Neuron (in vitro differentiated cells): ENCODE data around the gene NPEPPS.

Experiments
- H2AFZ ChIP-seq: one replicate; pipeline ENCODE4 v1.6.1; 2013; ENCODE audit warnings: low read depth, mild to moderate bottlenecking, inconsistent platforms, low read length, moderate library complexity
- H3K27me3 ChIP-seq: one replicate; pipeline ENCODE4 v1.6.1; 2013; ENCODE audit warnings: low read length; ENCODE audit not compliant: insufficient read depth
- H3K36me3 ChIP-seq: one replicate; pipeline ENCODE4 v1.6.1; 2013; ENCODE audit warnings: low read length; ENCODE audit not compliant: insufficient read depth
- H3K4me1 ChIP-seq: one replicate; pipeline ENCODE4 v1.6.1; 2013; ENCODE audit warnings: low read length; ENCODE audit not compliant: insufficient read depth
- H3K4me3 ChIP-seq: 2 replicates; pipeline ENCODE4 v1.5.1; 2013; ENCODE audit warnings: mild to moderate bottlenecking, low read length, moderate library complexity
- H3K9me3 ChIP-seq: one replicate; pipeline ENCODE4 v1.6.1; 2013; ENCODE audit warnings: low read length

The NPEPPS gene

GRCh38 chr17:47649972-47650524 lies 119.1 kb downstream of the NPEPPS start:
- H3K9me3 ChIP-seq, result no peaks in the 10 kb centered on the region
- no peaks in the 10 kb centered on the region for H3K27me3 ChIP-seq
- peaks cover 28% of the 10 kb centered on the region for H3K4me1 ChIP-seq
- H3K36me3 ChIP-seq, result peaks cover 40% of the 10 kb centered on the region
- H3K4me3 ChIP-seq, result peak overlapping the region; percentile 81
- no peak overlapping the region for H2AFZ ChIP-seq

- H3K27me3 ChIP-seq, result no peaks in the 10 kb centered on the region
- H3K4me1 ChIP-seq, result peaks cover 28% of the 10 kb centered on the region
- H2AFZ ChIP-seq, result no peak overlapping the region
- no peaks in the 10 kb centered on the region for H3K9me3 ChIP-seq
- H3K4me3 ChIP-seq, result peak overlapping the region; percentile 81
- H3K36me3 ChIP-seq, result peaks cover 47% of the 10 kb centered on the region
These were observed 119.9 kb downstream of the NPEPPS start for GRCh38 chr17:47650525-47651522.

DNA sequence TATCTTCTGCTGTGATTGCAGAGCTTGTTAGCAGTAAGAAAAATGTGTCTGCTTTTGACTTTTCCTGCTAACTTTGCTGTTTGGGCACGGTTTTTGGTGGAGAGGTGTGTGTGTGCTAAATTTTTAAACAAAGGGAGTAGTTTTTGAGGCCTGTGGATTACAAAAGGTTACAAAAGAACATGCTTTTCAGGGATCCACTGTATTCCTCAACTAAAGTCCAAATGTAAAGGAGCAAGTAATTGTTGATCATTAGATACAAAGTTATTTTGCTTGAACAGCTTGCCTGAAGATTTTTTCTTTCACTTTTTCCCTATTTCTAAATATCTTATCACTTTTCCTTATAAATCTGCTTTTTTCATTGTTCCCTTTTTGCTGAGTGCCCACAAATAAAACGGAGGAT lies 120.8 kb downstream of the NPEPPS start:
- Histone ChIP-seq H3K4me1 (peaks cover 28% of the 10 kb centered on the region), H3K9me3 (no peaks in the 10 kb centered on the region), H3K27me3 (no peaks in the 10 kb centered on the region), H3K36me3 (peaks cover 54% of the 10 kb centered on the region), H2AFZ (no peak overlapping the region), H3K4me3 (peak overlapping the region; percentile 74)

- Histone ChIP-seq H3K9me3 (no peaks in the 10 kb centered on the region), H3K4me1 (peaks cover 28% of the 10 kb centered on the region), H3K4me3 (no peak overlapping the region), H3K36me3 (peaks cover 63% of the 10 kb centered on the region), H2AFZ (no peak overlapping the region), H3K27me3 (no peaks in the 10 kb centered on the region)
These were observed 121.7 kb downstream of the NPEPPS start for GRCh38 chr17:47652570-47652969.

GRCh38 chr17:47653442-47653841 lies 122.5 kb downstream of the NPEPPS start:
- Histone ChIP-seq H2AFZ (no peak overlapping the region), H3K27me3 (no peaks in the 10 kb centered on the region), H3K4me3 (no peak overlapping the region), H3K36me3 (peaks cover 72% of the 10 kb centered on the region), H3K9me3 (no peaks in the 10 kb centered on the region), H3K4me1 (peaks cover 26% of the 10 kb centered on the region)

DNA sequence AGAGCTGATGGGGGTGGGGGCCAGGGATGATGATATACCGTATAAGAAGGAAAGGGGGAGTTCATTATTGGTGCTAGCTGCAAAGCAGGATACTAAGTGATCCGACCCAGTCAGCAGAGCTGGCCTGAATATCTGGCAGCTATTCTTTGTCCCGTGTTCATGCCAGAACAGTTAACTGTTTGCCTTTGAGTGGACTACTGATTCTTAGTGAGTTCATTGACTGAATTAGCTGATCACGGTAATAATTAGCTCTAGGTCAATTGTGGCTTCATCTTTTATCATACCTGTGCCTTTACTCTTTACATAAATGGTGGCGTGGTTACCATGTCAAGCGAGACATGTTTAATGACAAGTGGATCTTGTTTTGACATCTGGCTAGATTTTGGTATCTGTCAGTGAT lies 124.1 kb downstream of the NPEPPS start:
- H3K9me3 ChIP-seq, result no peaks in the 10 kb centered on the region
- H2AFZ ChIP-seq, result no peak overlapping the region
- no peak overlapping the region for H3K4me3 ChIP-seq
- H3K27me3 ChIP-seq, result no peaks in the 10 kb centered on the region
- H3K36me3 ChIP-seq, result peaks cover 82% of the 10 kb centered on the region
- peaks cover 19% of the 10 kb centered on the region for H3K4me1 ChIP-seq

DNA sequence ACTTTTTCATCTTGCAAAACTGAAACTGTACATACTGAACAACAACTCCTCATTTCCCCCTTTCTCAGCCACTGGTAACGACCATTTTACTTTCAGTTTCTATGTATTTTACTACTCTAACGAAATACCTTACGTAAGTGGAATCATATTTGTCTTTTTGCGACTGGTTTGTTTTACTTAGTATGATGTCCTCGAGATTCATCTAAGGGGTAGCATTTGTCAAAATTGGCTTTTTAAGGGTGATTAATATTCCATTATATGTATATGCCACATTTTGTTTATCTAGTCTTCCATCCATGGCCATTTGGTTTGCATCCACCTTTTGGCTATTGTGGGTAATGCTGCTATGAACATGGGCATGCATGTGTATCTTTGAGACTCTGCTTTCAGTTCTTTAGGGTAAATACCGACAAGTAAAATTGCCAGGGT lies 129.2 kb downstream of the NPEPPS start:
- Histone ChIP-seq H3K27me3 (no peaks in the 10 kb centered on the region), H3K9me3 (no peaks in the 10 kb centered on the region), H3K4me3 (no peak overlapping the region), H2AFZ (no peak overlapping the region), H3K4me1 (no peaks in the 10 kb centered on the region), H3K36me3 (peaks cover 77% of the 10 kb centered on the region)

DNA sequence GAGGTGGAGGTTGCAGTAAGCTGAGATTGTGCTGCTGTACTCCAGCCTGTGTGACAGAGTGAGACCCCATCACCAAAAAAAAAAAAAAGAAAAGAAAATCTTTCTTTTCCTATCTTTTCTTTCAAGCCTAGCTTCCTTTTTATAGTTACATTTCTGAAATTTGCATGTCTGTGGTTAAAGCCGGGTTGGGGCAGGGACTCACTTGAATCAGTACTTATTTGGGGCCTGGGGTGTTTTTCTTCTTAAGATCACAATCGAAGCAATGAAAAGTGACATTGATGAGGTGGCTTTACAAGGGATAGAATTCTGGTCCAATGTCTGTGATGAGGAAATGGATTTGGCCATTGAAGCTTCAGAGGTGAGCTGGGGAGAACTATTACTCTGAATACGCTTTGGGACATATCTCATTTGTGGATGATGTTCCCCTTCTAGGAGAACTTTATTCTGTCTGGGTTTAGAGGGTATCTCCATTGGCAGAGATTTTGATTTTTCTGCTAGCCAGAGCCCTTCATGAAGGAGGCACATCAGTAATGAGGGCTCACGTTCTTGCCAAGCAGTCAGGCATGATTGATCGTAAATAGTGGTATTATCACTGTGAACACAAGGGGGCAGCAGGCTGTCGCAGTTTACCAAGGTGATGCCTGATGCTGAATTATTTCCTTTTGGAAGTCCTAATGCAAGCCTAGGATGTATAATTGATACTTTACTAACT lies 133.2 kb downstream of the NPEPPS start:
- Histone ChIP-seq H3K4me1 (no peaks in the 10 kb centered on the region), H3K27me3 (no peaks in the 10 kb centered on the region), H3K4me3 (no peak overlapping the region), H3K36me3 (peaks cover 74% of the 10 kb centered on the region), H2AFZ (no peak overlapping the region), H3K9me3 (no peaks in the 10 kb centered on the region)

GRCh38 chr17:47664624-47664941 lies 133.7 kb downstream of the NPEPPS start:
- peaks cover 77% of the 10 kb centered on the region for H3K36me3 ChIP-seq
- H3K27me3 ChIP-seq, result no peaks in the 10 kb centered on the region
- H2AFZ ChIP-seq, result no peak overlapping the region
- no peak overlapping the region for H3K4me3 ChIP-seq
- H3K4me1 ChIP-seq, result no peaks in the 10 kb centered on the region
- no peaks in the 10 kb centered on the region for H3K9me3 ChIP-seq

DNA sequence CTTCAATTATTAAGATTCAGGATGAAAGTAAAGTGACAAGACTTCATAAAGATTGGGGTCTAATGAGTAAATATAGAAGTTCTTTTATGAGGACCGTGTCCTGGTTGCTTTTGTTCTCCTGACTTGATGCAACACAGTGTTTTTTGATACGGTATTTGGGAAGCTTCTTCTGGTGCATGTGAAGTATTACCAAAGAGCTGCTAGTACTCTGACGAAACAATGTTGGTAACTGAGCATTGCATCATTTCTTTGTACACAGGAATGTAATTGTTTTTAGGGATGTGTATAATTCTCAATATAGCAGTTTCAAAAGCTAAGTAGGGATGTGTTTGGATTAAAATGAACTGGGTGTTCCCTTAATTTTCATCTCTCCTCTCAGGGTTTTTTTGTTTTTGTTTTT lies 134.7 kb downstream of the NPEPPS start:
- Histone ChIP-seq H2AFZ (no peak overlapping the region), H3K9me3 (no peaks in the 10 kb centered on the region), H3K36me3 (peaks cover 79% of the 10 kb centered on the region), H3K27me3 (no peaks in the 10 kb centered on the region), H3K4me3 (no peak overlapping the region), H3K4me1 (no peaks in the 10 kb centered on the region)

- no peaks in the 10 kb centered on the region for H3K9me3 ChIP-seq
- H2AFZ ChIP-seq, result no peak overlapping the region
- H3K36me3 ChIP-seq, result peaks cover 89% of the 10 kb centered on the region
- H3K4me3 ChIP-seq, result no peak overlapping the region
- no peaks in the 10 kb centered on the region for H3K27me3 ChIP-seq
- no peaks in the 10 kb centered on the region for H3K4me1 ChIP-seq
These were observed 138.2 kb downstream of the NPEPPS start for GRCh38 chr17:47669081-47669480.

DNA sequence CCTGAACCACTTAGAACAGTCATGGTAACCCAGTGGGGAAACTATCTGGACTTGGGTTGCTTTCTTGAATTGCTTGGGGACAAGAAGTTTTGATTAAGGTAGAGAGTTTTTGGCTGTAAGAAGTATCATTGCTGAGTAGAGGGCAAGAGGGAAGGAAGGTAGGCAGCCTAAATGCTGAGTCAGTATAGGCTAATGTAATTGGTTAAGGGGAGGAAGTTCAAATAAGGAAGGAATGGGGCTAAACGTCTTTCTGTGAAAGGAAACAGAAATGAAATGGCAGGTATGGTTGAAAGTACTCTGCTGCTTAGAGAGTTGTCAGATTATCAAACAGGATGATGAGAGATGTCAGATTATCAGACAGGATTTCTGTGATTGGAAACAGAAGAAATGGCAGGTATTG lies 139.2 kb downstream of the NPEPPS start:
- no peaks in the 10 kb centered on the region for H3K27me3 ChIP-seq
- H2AFZ ChIP-seq, result no peak overlapping the region
- no peak overlapping the region for H3K4me3 ChIP-seq
- peaks cover 92% of the 10 kb centered on the region for H3K36me3 ChIP-seq
- H3K4me1 ChIP-seq, result no peaks in the 10 kb centered on the region
- H3K9me3 ChIP-seq, result no peaks in the 10 kb centered on the region
